HG03045 (cell line): ENCODE results near the gene PDLIM7.
A peak's percentile ranks its signal among the peaks of the same experiment; 100 is the strongest.

Experiments used
- ATAC-seq: cut with Tn5 transposase; IDR thresholded peaks from one replicate; pipeline ENCODE4 v1.9.1; 2021; ENCODE audit warnings: mild to moderate bottlenecking, moderate library complexity; ENCODE audit not compliant: unreplicated experiment

The PDLIM7 gene

GRCh38 chr5:177508221-177508611 is 10.8 kb upstream of the PDLIM7 start:
- ATAC-seq, result no peak

GRCh38 chr5:177507596-177508220 is 10.3 kb upstream of the PDLIM7 start:
- ATAC-seq, result no peak

GRCh38 chr5:177507165-177507564 is 9.8 kb upstream of the PDLIM7 start:
- ATAC-seq, result no peak

- ATAC-seq, result no peak
Measured at GRCh38 chr5:177505075-177505474, 7.7 kb upstream of the PDLIM7 start.

- no peak for ATAC-seq
Measured at GRCh38 chr5:177504086-177505056, 7.0 kb upstream of the PDLIM7 start.

- ATAC-seq, result no peak
Measured at GRCh38 chr5:177503351-177504085, 6.1 kb upstream of the PDLIM7 start.

GRCh38 chr5:177502886-177503285 is 5.5 kb upstream of the PDLIM7 start:
- ATAC-seq, result no peak

- no peak for ATAC-seq
Measured at GRCh38 chr5:177501874-177502678, 4.7 kb upstream of the PDLIM7 start.

GRCh38 chr5:177500685-177501522 is 3.5 kb upstream of the PDLIM7 start:
- no peak for ATAC-seq

- ATAC-seq, result no peak
Measured at GRCh38 chr5:177499842-177500241, 2.4 kb upstream of the PDLIM7 start.

GRCh38 chr5:177498013-177498787 is 796 bp upstream of the PDLIM7 start:
- ATAC-seq, result peak; percentile 6

- ATAC-seq, result no peak
Measured at GRCh38 chr5:177496727-177497291, 595 bp downstream of the PDLIM7 start.

GRCh38 chr5:177496070-177496726 is 1.2 kb downstream of the PDLIM7 start:
- no peak for ATAC-seq

- no peak for ATAC-seq
Measured at GRCh38 chr5:177495243-177496060, 2.0 kb downstream of the PDLIM7 start.

- no peak for ATAC-seq
Measured at GRCh38 chr5:177494346-177495195, 2.8 kb downstream of the PDLIM7 start.

- no peak for ATAC-seq
Measured at GRCh38 chr5:177493795-177494345, 3.5 kb downstream of the PDLIM7 start.
